Breast epithelium (tissue), 3 donors: Measurements from ENCODE around the gene ZNF488.

Source experiments
- CTCF ChIP-seq, 3 donors: fragments of 450-650 bp; IDR thresholded peaks; one replicate each; pipeline ENCODE4 v1.5.1; 2016 to 2017; ENCODE audit warnings: antibody characterized with exemption in 3 of 3, mild to moderate bottlenecking in 3 of 3, moderate library complexity in 3 of 3
- POLR2A ChIP-seq: fragments of 450-650 bp; IDR thresholded peaks from one replicate; pipeline ENCODE4 v1.6.1; 2016; ENCODE audit warnings: antibody characterized with exemption, mild to moderate bottlenecking, moderate library complexity
- POLR2AphosphoS5 ChIP-seq, 3 donors: sonication (generic); formaldehyde crosslinking; IDR thresholded peaks; one replicate each; pipeline ENCODE4 v1.6.1; 2017; ENCODE audit warnings: antibody characterized with exemption in 3 of 3

- no peak for TF ChIP-seq CTCF (IDR thresholded peaks at IDR 0.05)
- TF ChIP-seq POLR2A: no peak
- no peak for TF ChIP-seq POLR2AphosphoS5 (IDR thresholded peaks at IDR 0.05)
These were observed 62.4 kb downstream of the ZNF488 start for GRCh38 chr10:47321521-47322195.
